ENCODE results near the gene KRTAP10-4.
"Not testable (repeated sequence)": the region's sequence is repeated elsewhere in the genome, so short reads cannot be mapped to it uniquely, and the experiment has no call there.

KRTAP10-4 gene

DNA sequence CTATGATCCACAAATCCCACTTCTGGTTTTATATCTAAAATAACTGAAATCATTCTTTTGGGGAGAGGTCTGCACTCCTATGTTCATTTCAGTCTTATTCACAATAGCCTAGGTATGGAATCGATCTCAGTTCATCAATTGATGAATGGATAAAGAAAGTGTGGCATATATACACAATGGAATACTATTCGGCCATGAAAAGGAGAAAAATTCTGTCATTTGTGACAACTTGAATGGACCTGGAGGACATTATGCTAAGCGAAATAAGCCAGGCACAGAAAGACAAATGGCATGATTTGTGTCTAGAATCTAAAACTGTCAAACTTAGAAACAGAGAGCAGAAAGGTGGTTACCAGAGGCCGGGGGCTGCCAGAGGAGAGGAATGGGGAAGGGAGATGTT, 33.0 kb downstream of the KRTAP10-4 start:
- H3K4me3 ChIP-seq (ENCODE audit: low read depth, low read length): no peak overlapping the region
- TF ChIP-seq CTCF (conservative IDR thresholded peaks at IDR 0.05; ENCODE audit: low read depth, low read length): no peak
- no peak for DNase-seq (ENCODE audit: low read depth)

DNA sequence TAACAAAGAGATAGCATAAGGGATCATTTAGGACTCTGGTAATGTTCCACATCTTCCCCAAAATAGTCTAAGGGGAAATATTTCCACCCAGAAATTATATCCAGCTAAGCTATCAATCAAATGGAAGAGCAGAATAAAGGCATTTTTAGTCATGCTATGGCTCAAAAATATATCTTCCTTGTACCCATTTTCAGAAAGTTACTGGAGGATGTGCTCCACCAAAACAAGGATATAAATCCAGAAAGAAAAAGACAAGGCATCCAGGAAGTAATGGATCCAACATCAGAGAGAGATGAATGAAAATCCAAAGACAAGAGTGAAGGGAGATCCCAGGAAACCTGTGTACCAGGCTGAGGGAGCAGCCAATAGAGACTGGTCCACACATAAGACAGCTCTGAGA, 35.7 kb downstream of the KRTAP10-4 start:
- no peak for TF ChIP-seq CTCF (conservative IDR thresholded peaks at IDR 0.05; ENCODE audit: low read depth, low read length)
- no peak overlapping the region for H3K4me3 ChIP-seq (ENCODE audit: low read depth, low read length)
- DNase-seq (ENCODE audit: low read depth): no peak

DNA sequence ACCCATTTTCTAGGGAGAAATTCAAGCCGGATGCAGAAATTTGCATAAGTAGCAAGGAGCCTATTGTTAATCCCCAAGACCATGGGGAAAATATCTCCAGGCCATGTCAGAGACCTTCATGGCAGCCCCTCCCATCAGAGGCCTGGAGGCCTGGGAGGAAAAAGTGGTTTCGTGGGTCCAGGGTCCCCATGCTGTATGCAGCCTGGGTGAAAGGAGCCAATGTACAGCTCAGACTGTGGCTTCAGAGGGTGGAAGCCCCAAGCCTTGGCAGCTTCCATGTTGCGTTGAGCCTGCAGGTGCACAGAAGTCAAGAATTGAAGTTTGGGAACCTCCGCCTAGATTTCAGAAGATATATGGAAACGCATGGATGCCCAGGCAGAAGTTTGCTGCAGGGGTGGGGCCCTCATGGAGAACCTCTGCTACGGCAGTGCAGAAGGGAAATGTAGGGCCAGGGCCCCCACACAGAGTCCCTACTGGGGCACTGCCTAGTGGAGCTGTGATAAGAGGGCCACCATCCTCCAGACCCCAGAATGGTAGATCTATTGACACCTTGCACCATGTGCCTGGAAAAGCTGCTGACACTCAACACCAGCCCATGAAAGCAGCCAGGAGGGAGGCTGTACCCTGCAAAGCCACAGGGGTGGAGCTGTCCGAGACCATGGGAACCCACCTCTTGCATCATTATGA, 36.8 kb downstream of the KRTAP10-4 start:
- not testable (repeated sequence) for DNase-seq (ENCODE audit: low read depth); H3K4me3 ChIP-seq (ENCODE audit: low read depth, low read length)

- H3K4me3 ChIP-seq (ENCODE audit: low read depth, low read length): no peak overlapping the region
- DNase-seq (ENCODE audit: low read depth): no peak
- TF ChIP-seq CTCF (conservative IDR thresholded peaks at IDR 0.05; ENCODE audit: low read depth, low read length): no peak
These were observed 38.0 kb downstream of the KRTAP10-4 start for GRCh38 chr21:44611551-44611950.

DNA sequence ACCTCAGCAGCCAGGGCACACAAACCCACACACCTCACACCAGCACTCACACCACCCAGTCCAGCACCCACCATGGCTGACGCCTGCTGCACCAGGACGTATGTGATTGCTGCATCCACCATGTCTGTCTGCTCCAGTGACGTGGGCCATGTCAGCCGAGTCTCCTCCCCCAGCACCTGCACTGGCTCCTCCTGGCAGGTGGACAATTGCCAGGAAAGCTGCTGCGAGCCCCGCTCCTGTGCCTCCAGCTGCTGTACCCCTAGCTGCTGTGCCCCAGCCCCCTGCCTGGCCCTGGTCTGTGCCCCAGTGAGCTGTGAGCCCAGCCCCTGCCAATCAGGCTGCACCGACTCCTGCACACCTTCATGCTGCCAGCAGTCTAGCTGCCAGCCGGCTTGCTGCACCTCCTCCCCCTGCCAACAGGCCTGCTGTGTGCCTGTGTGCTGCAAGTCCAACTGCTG, 38.5 kb downstream of the KRTAP10-4 start, which contains the start of gene KRTAP10-8:
Gene KRTAP10-8, plus strand, starts transcription at position 51 of the 458 bp plus-strand sequence. Its CDS starts 22 bp downstream, at position 73.
- H3K4me3 ChIP-seq (ENCODE audit: low read depth, low read length): no peak within 1 kb of the TSS
- no peak for TF ChIP-seq CTCF (conservative IDR thresholded peaks at IDR 0.05; ENCODE audit: low read depth, low read length)
- DNase-seq (ENCODE audit: low read depth): no peak

- TF ChIP-seq CTCF (conservative IDR thresholded peaks at IDR 0.05; ENCODE audit: low read depth, low read length): no peak
- H3K4me3 ChIP-seq (ENCODE audit: low read depth, low read length): no peak overlapping the region
- no peak for DNase-seq (ENCODE audit: low read depth)
These were observed 39.2 kb downstream of the KRTAP10-4 start for GRCh38 chr21:44612669-44613229.

DNA sequence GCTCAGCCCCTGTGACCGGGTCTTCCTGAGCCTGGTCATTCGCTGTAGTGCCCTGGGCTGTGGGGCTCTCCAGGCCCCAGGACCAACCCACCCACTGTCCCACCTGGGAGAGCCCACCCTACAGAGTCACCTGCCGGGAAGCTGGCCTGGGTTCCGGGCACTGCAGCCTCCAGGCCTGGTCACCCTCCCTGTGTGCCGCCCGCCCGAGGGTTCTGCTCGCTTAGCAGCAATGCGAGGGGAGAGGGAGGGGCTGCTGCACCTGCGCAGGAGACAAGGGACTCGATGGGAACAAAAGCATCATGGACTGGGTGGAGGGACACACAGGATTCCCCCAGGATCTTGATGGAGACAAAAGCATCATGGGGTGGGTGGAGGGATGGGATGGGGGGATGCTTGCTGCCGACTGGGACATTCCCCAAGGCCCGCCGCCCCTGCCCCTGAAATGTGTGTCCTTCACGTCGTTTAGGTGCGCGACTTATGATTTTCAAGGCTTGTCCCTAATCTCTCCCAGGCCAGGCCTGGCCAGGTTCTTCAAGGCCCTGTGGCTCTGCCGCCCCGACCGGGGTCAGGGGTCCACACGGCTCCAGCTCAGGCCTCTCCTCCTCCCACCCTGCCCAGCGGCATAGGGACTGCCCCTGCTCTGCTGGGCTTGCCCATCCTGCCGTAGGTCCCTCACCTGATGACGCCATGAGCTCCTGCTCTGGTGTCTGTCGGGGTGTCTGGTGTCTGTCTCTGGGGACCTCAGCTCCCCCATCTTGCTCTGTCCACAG, 40.0 kb downstream of the KRTAP10-4 start:
- no peak overlapping the region for H3K4me3 ChIP-seq (ENCODE audit: low read depth, low read length)
- no peak for DNase-seq (ENCODE audit: low read depth)
- TF ChIP-seq CTCF (conservative IDR thresholded peaks at IDR 0.05; ENCODE audit: low read depth, low read length): no peak

All from choroid plexus epithelial cell (primary cell).